Upper lobe of left lung (tissue), 6 donors: ENCODE results near the gene IDH3B. TPM values are rescaled to one million over a fixed set of nuclear protein-coding genes. Genes with fewer than 3 reads are reported as not detected.

Source experiments
- ATAC-seq, 2 donors: fragments of 200-7000 bp; cut with Tn5 transposase; one replicate each; pipeline ENCODE4 v1.9.1; 2022; ENCODE audit warnings: mild to moderate bottlenecking in 2 of 2, moderate library complexity in 2 of 2; ENCODE audit not compliant: low FRiP score in 2 of 2
- DNase-seq, 2 donors: peaks; one replicate each; pipeline ENCODE4 v3.0.0-alpha.2; 2019 to 2020
- H3K27ac ChIP-seq, 4 donors: fragments of 200-600 bp; sonication (generic); one replicate each; pipeline ENCODE4 v1.5.1; 2016 to 2019
- H3K27me3 ChIP-seq, 4 donors: fragments of 200-600 bp; sonication (generic); one replicate each; pipeline ENCODE4 v1.5.1; 2017 to 2019
- H3K36me3 ChIP-seq, 4 donors: fragments of 200-600 bp; sonication (generic); one replicate each; pipeline ENCODE4 v1.5.1; 2016 to 2019
- H3K4me1 ChIP-seq, 4 donors: fragments of 200-600 bp; sonication (generic); one replicate each; pipeline ENCODE4 v1.5.1; 2018 to 2019
- H3K4me3 ChIP-seq, 4 donors: fragments of 200-600 bp; sonication (generic); one replicate each; pipeline ENCODE4 v1.5.1; 2017 to 2019; ENCODE audit warnings: mild to moderate bottlenecking in 2 of 4, moderate library complexity in 1 of 4
- H3K9me3 ChIP-seq, 4 donors: fragments of 200-600 bp; sonication (generic); one replicate each; pipeline ENCODE4 v1.5.1; 2018 to 2019
- CTCF ChIP-seq, 6 experiments: fragments of 450-650 bp in 4 of 6; fragments of 200-600 bp in 2 of 6; sonication (generic) in 2 of 6; IDR thresholded peaks; one replicate each; pipeline ENCODE4 v1.5.1; 2016 to 2019; ENCODE audit warnings: antibody characterized with exemption in 6 of 6
- EP300 ChIP-seq, 4 donors: sonication (generic); formaldehyde crosslinking; IDR thresholded peaks; one replicate each; pipeline ENCODE4 v1.5.1; 2017; ENCODE audit warnings: antibody characterized with exemption in 4 of 4, control low read depth in 2 of 4
- POLR2A ChIP-seq, 4 donors: fragments of 450-650 bp; IDR thresholded peaks; one replicate each; pipeline ENCODE4 v1.5.1; 2016 to 2017; ENCODE audit warnings: antibody characterized with exemption in 4 of 4, mild to moderate bottlenecking in 2 of 4
- POLR2AphosphoS5 ChIP-seq, 2 donors: sonication (generic); formaldehyde crosslinking; IDR thresholded peaks; one replicate each; pipeline ENCODE4 v1.5.1; 2017; ENCODE audit warnings: antibody characterized with exemption in 2 of 2
- WGBS, 2 donors: methylation state at CpG; one replicate each; pipeline ENCODE4 v1.1.5; 2017 to 2018; 5-methylcytosine and 5-hydroxymethylcytosine counted together
- small RNA-seq, 4 donors: library from RNA; depleted of rRNA; stranded (forward); fragments of <200 nt; gene quantifications; one replicate each; pipeline ENCODE3, GENCODE V24; 2016
- total RNA-seq, 6 donors: library from RNA; depleted of rRNA in 4 of 6; stranded (reverse); fragments of >200 nt in 4 of 6; gene quantifications; one replicate each; pipeline versions ENCODE4 v1.1.0 to v1.2.1, GENCODE V29; 2016 to 2021
- donor health status: DM: no; HTN: no; CAD: no; lungs with moderate emphysema.
- donor health status: DM: no; HTN: yes; CAD: no; lungs with severe emphysema.

IDH3B gene
- total RNA-seq, 6 donors from 2014 or later, result 64.7 to 108 (median 75.0) TPM

- Histone ChIP-seq H3K4me1 (no peaks in the 10 kb centered on the region), H3K27me3 (no peaks in the 10 kb centered on the region), H3K36me3 (no peaks in the 10 kb centered on the region), H3K27ac (no peak overlapping the region), H3K4me3 (no peak overlapping the region), H3K9me3 (peaks cover 5 to 14% (median 9%) of the 10 kb centered on the region in 4 donors)
- no peak for ATAC-seq
- DNase-seq, result no peak
- 65 to 69% methylated on average over 6 of the region's 6 CpGs for WGBS, 2 donors
- TF ChIP-seq EP300 (IDR thresholded peaks at IDR 0.05) (no peak), POLR2AphosphoS5 (IDR thresholded peaks at IDR 0.05) (no peak), CTCF (IDR thresholded peaks at IDR 0.05) (no peak), POLR2A (IDR thresholded peaks at IDR 0.05) (no peak)
Measured at GRCh38 chr20:2610941-2611720, 52.9 kb downstream of the IDH3B start.

- 82 to 86% methylated on average over 6 of the region's 6 CpGs for WGBS, 2 donors
- ATAC-seq, result no peak
Measured at GRCh38 chr20:2610326-2610725, 53.7 kb downstream of the IDH3B start.

More at GRCh38 chr20:2610326-2610725, 53.7 kb downstream of the IDH3B start:
- Histone ChIP-seq H3K27me3 (no peaks in the 10 kb centered on the region), H3K9me3 (peaks cover 9 to 22% (median 13%) of the 10 kb centered on the region in 4 donors), H3K36me3 (no peaks in the 10 kb centered on the region), H3K4me3 (no peak overlapping the region), H3K27ac (no peak overlapping the region), H3K4me1 (no peaks in the 10 kb centered on the region)
- no peak for TF ChIP-seq POLR2AphosphoS5 (IDR thresholded peaks at IDR 0.05)
- no peak for TF ChIP-seq EP300 (IDR thresholded peaks at IDR 0.05)
- TF ChIP-seq POLR2A (IDR thresholded peaks at IDR 0.05), result no peak
- TF ChIP-seq CTCF (IDR thresholded peaks at IDR 0.05), result no peak
- no peak for DNase-seq

Small RNA genes within 50 kb of the gene (small RNA-seq; reads per million reads assigned to genes)
- gene SNORA51 (0 reads per million in 4 donors), gene SNORD110 (0 reads per million in 4 donors), gene SNORD56 (0 reads per million in 4 donors), gene SNORD57 (0 reads per million in 4 donors), gene SNORD86 (0 reads per million in 4 donors)

Other genes starting within 250 kb of the IDH3B start
- gene SNRPB, start 193.4 kb downstream of the IDH3B start, total RNA-seq, result 100 to 1,000 TPM in 5 of 6 donors, 10 to 100 TPM in 1; 54.5 to 216 (median 123) TPM
- 10 to 100 TPM in 1 of 6 donors, 1 to 10 TPM in 5; 8.4 to 13.3 (median 8.9) TPM for gene ZNF343, start 155.3 kb downstream of the IDH3B start, total RNA-seq
- gene TMC2, start 127.6 kb downstream of the IDH3B start, total RNA-seq, result under 1 TPM in 4 of 6 donors, not detected in 2; 0.22 to 0.57 (median 0.41) TPM
- 100 to 1,000 TPM in 3 of 6 donors, 10 to 100 TPM in 3; 64.8 to 162 (median 93.6) TPM for gene NOP56, start 11.6 kb downstream of the IDH3B start, total RNA-seq
- 10 to 100 TPM in 5 of 6 donors, 1 to 10 TPM in 1; 7.8 to 23.7 (median 12.9) TPM for gene EBF4, start 28.6 kb upstream of the IDH3B start, total RNA-seq
- 10 to 100 TPM in 1 of 6 donors, 1 to 10 TPM in 1, under 1 TPM in 3, not detected in 1; 0.15 to 13.0 (median 0.55) TPM for gene CPXM1, start 136.4 kb upstream of the IDH3B start, total RNA-seq
- not detected for gene C20orf141, start 150.8 kb upstream of the IDH3B start, total RNA-seq
- gene TMEM239, start 152.1 kb upstream of the IDH3B start, total RNA-seq, result not detected
- 100 to 1,000 TPM in 1 of 6 donors, 10 to 100 TPM in 5; 28.7 to 185 (median 49.1) TPM for gene PCED1A, start 176.4 kb upstream of the IDH3B start, total RNA-seq
- gene VPS16, start 176.5 kb upstream of the IDH3B start, total RNA-seq, result 10 to 100 TPM; 22.6 to 53.4 (median 38.2) TPM
- 10 to 100 TPM; 22.0 to 60.3 (median 51.1) TPM for gene PTPRA, start 209.3 kb upstream of the IDH3B start, total RNA-seq